Left ventricle myocardium inferior (tissue), 1 donor: ENCODE results near the gene ST6GALNAC5. TPM values are rescaled to one million over a fixed set of nuclear protein-coding genes. Genes with fewer than 3 reads are reported as not detected.
A peak's percentile ranks its signal among the peaks of the same experiment; 100 is the strongest.
"Not testable (repeated sequence)": the region's sequence is repeated elsewhere in the genome, so short reads cannot be mapped to it uniquely, and the experiment has no call there.

Source experiments
- DNase-seq: peaks from one replicate; pipeline ENCODE4 v3.0.0-alpha.2; 2020
- H3K27ac ChIP-seq: fragments of 200-600 bp; replicated peaks from 2 replicates; pipeline ENCODE4 v1.8.0; 2021
- H3K27me3 ChIP-seq: fragments of 200-600 bp; 2 replicates; pipeline ENCODE4 v1.8.0; 2021; ENCODE audit warnings: low read depth
- H3K36me3 ChIP-seq: fragments of 200-600 bp; 2 replicates; pipeline ENCODE4 v1.8.0; 2021
- H3K4me1 ChIP-seq: fragments of 200-600 bp; 2 replicates; pipeline ENCODE4 v1.8.0; 2021
- H3K4me3 ChIP-seq: fragments of 200-600 bp; 2 replicates; pipeline ENCODE4 v1.8.0; 2021; ENCODE audit warnings: mild to moderate bottlenecking, moderate library complexity
- H3K9me3 ChIP-seq: fragments of 200-600 bp; replicated peaks from 2 replicates; pipeline ENCODE4 v1.8.0; 2021
- CTCF ChIP-seq: fragments of 200-600 bp; IDR thresholded peaks from 2 replicates; pipeline ENCODE4 v1.8.0; 2021; ENCODE audit warnings: antibody characterized with exemption, mild to moderate bottlenecking, borderline replicate concordance
- intact Hi-C: fragments of 100-400 bp; cut with micrococcal nuclease; formaldehyde crosslinking; loops from one replicate; pipeline ENCODE4 v1.11.0; 2022
- total RNA-seq: library from RNA; stranded (reverse); fragmentation: NEBNext Ultra II Directional; extraction: Animal tissue kit (Norgen Biotek cat#: 25700); gene quantifications from one replicate; pipeline ENCODE4 v1.2.1, GENCODE V29; 2021
- donor health status: DM: no; HTN: yes; CAD: no; lungs with severe emphysema.

ST6GALNAC5 gene
- total RNA-seq, 1 donor from 2014 or later, result 0.41 TPM

- Histone ChIP-seq H3K9me3 (no peaks in the 10 kb centered on the region), H3K36me3 (no peaks in the 10 kb centered on the region), H3K4me3 (no peak overlapping the region), H3K27me3 (peaks cover 7% of the 10 kb centered on the region), H3K27ac (no peak overlapping the region), H3K4me1 (no peaks in the 10 kb centered on the region)
- intact Hi-C loops, result no loop called here
- no peak for DNase-seq
- TF ChIP-seq CTCF, result no peak
Measured at GRCh38 chr1:76876655-76877395, 9.5 kb downstream of the ST6GALNAC5 start.

- H3K27ac ChIP-seq, H3K4me1 ChIP-seq, H3K36me3 ChIP-seq, H3K27me3 ChIP-seq, H3K4me3 ChIP-seq, H3K9me3 ChIP-seq, intact Hi-C loops, DNase-seq: not testable (repeated sequence)
Measured at GRCh38 chr1:76879014-76879413, 11.7 kb downstream of the ST6GALNAC5 start.

- H3K9me3 ChIP-seq, result no peaks in the 10 kb centered on the region
- H3K4me3 ChIP-seq, result no peak overlapping the region
- no peaks in the 10 kb centered on the region for H3K4me1 ChIP-seq
- DNase-seq, result no peak
- H3K27me3 ChIP-seq, result no peaks in the 10 kb centered on the region
- TF ChIP-seq CTCF, result no peak
- no peak overlapping the region for H3K27ac ChIP-seq
- intact Hi-C loops, result no loop called here
- no peaks in the 10 kb centered on the region for H3K36me3 ChIP-seq
Measured at GRCh38 chr1:76881762-76882161, 14.5 kb downstream of the ST6GALNAC5 start.

- Histone ChIP-seq H3K9me3 (peaks cover 14% of the 10 kb centered on the region), H3K27me3 (no peaks in the 10 kb centered on the region), H3K36me3 (no peaks in the 10 kb centered on the region), H3K27ac (no peak overlapping the region), H3K4me3 (no peak overlapping the region), H3K4me1 (no peaks in the 10 kb centered on the region)
- intact Hi-C loops, result no loop called here
- DNase-seq, result no peak
- no peak for TF ChIP-seq CTCF
Measured at GRCh38 chr1:76891931-76892622, 24.8 kb downstream of the ST6GALNAC5 start.

GRCh38 chr1:76892675-76893074 lies 25.4 kb downstream of the ST6GALNAC5 start:
- Histone ChIP-seq H3K4me3 (no peak overlapping the region), H3K4me1 (no peaks in the 10 kb centered on the region), H3K9me3 (peaks cover 14% of the 10 kb centered on the region), H3K36me3 (no peaks in the 10 kb centered on the region), H3K27me3 (no peaks in the 10 kb centered on the region), H3K27ac (no peak overlapping the region)
- intact Hi-C loops, result no loop called here
- TF ChIP-seq CTCF, result no peak
- no peak for DNase-seq

- no peak for DNase-seq
- Histone ChIP-seq H3K27ac (no peak overlapping the region), H3K4me1 (no peaks in the 10 kb centered on the region), H3K36me3 (no peaks in the 10 kb centered on the region), H3K4me3 (no peak overlapping the region), H3K9me3 (no peaks in the 10 kb centered on the region), H3K27me3 (no peaks in the 10 kb centered on the region)
- intact Hi-C loops, result no loop called here
- TF ChIP-seq CTCF, result peak; percentile 55
Measured at GRCh38 chr1:76901158-76901767, 34.0 kb downstream of the ST6GALNAC5 start.
